ENCODE data around the gene TBRG4.
"Not testable (repeated sequence)": the region's sequence is repeated elsewhere in the genome, so short reads cannot be mapped to it uniquely, and the experiment has no call there.

Gene TBRG4

DNA sequence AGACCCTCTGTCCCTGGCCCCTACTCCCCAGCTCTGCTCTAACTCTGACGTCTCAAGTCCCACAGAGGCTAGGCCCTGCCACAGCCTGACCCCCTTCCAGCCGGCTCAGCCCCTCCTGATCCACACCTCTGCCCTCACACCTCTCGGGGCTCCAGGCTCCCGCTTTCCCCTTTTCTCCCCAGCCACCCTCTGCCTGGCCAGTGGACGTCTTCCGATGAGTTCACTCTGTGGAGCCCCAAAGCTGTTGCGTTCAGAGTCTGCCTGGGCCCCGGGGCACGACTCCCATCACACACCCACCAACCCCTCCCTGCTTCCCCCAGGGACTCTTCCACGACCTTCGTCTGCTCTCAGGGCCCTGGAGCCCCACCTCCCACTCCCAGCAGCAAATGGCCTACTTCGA lies 18.4 kb upstream of the TBRG4 start:
- no peaks in the 10 kb centered on the region for H3K4me1 Mint-ChIP-seq
- no peaks in the 10 kb centered on the region for H3K9me3 Mint-ChIP-seq
- no peaks in the 10 kb centered on the region for H3K27me3 Mint-ChIP-seq
- DNase-seq (no peak), ATAC-seq (no peak)
- peak overlapping the region; percentile 67 to 95 for H3K27ac Mint-ChIP-seq
- no peak overlapping the region for H3K4me3 Mint-ChIP-seq

DNA sequence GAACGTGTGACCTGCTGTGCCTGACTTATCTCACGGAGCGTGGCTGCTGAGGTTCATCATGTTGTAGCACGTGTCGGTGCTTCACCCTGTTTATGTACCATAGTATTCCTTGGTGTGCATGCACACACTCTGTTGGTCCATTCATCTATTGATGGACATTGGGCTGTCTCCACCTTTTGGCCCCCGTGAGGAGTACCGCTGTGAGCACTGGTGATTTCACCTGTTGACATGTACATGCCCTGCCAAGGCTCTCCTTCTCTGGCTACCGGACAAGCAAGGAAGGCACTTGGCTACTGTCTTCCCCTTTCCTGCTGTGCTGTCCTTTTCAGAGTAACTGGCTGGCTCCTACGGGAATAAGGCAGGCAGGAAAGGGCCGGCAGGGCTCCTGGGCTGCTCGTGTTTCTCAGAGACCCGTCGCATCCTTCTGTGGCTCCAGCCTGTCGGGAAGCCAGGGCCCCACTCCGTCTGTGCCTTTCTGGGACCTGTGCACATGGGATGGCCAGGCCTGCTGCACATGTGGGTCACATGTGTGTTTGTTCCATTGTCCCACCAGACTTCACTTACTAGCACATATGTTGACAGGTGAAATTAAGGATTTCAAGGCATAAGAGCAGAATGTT lies 17.8 kb upstream of the TBRG4 start:
- no peak for ATAC-seq
- H3K4me3 Mint-ChIP-seq = no peak overlapping the region
- no peaks in the 10 kb centered on the region for H3K4me1 Mint-ChIP-seq
- DNase-seq = no peak
- H3K27ac Mint-ChIP-seq = peak overlapping the region in 1 of 2 donors; percentile 57
- H3K9me3 Mint-ChIP-seq = no peaks in the 10 kb centered on the region
- H3K27me3 Mint-ChIP-seq = no peaks in the 10 kb centered on the region

DNA sequence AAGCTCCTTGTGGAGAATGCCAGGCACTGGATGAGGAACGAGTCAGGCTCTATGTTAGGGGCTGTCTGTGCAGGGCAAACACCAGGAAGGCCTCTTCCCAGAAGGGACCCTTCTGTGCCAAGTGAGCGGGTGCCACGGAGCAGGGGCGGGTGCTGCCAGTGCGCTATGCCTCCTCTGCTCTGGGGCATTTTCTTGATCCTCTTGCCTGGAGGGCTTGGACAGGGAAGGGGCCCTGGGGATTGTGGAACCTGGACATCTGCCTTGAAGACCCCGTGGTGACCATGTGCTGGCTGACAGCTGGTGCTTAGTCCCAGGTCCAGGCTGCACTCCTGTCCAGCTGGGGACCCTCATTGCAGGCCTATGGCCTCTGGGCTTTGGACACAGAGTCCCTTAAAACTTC lies 15.4 kb upstream of the TBRG4 start:
- ATAC-seq (no peak), DNase-seq (no peak)
- H3K27me3 Mint-ChIP-seq = no peaks in the 10 kb centered on the region
- H3K4me3 Mint-ChIP-seq = no peak overlapping the region
- H3K4me1 Mint-ChIP-seq = peaks cover 16% of the 10 kb centered on the region
- H3K9me3 Mint-ChIP-seq = no peaks in the 10 kb centered on the region
- no peak overlapping the region for H3K27ac Mint-ChIP-seq

DNA sequence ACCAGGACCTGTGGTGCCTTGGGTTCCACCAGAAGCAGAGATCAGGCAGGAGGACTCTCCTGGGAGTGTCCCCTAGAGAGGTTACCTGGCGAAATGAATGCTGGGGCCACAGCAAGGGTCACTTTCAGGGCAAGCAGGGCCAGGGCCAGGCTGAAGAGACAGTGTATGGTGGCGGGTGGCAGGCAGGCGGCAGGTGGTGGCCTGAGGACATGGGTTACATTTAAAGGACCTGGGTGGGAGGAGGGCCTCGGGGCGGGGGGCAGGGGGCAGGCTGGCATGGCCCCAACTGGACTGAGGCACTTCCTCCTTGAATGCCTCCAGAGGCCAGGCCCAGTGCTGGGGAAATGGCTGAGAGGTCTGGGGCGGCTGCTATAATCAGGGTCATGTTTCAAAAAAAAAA lies 14.7 kb upstream of the TBRG4 start:
- Mint-ChIP-seq H3K9me3 (no peaks in the 10 kb centered on the region), H3K27ac (no peak overlapping the region)

DNA sequence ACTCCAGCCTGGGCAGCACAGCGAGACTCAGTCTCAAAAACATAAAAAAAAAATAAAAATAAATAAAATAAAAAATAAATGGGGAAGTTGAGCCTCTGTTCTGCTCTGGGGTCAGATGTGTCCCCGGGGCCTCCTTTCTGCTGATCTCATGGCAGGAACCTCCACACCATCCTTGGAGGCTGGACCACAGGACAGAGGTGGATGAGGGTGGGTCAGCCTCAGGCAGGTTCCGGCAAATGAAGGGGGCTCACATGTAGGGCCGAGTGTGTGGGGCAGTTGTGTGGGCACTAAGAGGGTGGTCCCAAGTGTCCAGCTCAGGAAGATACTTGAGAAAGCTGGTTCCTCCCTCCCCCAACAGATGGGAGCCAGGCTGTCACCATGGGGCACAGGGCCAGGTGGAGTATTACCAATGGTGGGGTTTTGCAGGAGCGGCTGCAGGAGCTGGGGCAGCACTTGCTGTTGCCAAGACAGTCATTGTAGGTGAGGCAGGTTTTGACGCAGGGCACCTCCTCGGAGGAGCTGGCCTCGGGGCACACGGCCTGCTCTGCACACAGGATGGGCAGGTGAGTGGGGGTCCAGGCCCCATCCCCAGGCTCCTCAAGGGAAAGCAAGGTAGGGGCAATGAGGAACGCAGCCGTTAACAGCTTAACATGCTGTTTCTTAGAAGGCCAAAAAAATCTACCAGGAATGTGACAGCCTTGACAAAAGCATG lies 13.9 kb upstream of the TBRG4 start:
- H3K4me3 Mint-ChIP-seq = no peak overlapping the region
- peak overlapping the region in 1 of 2 donors; percentile 55 for H3K27ac Mint-ChIP-seq
- ATAC-seq = no peak
- no peaks in the 10 kb centered on the region for H3K9me3 Mint-ChIP-seq
- no peak for DNase-seq
- no peaks in the 10 kb centered on the region for H3K27me3 Mint-ChIP-seq
- peaks cover 16% of the 10 kb centered on the region for H3K4me1 Mint-ChIP-seq

More for the DNA sequence above, 14.7 kb upstream of the TBRG4 start:
- peaks cover 16% of the 10 kb centered on the region for H3K4me1 Mint-ChIP-seq
- DNase-seq (no peak), ATAC-seq (no peak)
- no peak overlapping the region for H3K4me3 Mint-ChIP-seq
- H3K27me3 Mint-ChIP-seq = no peaks in the 10 kb centered on the region

DNA sequence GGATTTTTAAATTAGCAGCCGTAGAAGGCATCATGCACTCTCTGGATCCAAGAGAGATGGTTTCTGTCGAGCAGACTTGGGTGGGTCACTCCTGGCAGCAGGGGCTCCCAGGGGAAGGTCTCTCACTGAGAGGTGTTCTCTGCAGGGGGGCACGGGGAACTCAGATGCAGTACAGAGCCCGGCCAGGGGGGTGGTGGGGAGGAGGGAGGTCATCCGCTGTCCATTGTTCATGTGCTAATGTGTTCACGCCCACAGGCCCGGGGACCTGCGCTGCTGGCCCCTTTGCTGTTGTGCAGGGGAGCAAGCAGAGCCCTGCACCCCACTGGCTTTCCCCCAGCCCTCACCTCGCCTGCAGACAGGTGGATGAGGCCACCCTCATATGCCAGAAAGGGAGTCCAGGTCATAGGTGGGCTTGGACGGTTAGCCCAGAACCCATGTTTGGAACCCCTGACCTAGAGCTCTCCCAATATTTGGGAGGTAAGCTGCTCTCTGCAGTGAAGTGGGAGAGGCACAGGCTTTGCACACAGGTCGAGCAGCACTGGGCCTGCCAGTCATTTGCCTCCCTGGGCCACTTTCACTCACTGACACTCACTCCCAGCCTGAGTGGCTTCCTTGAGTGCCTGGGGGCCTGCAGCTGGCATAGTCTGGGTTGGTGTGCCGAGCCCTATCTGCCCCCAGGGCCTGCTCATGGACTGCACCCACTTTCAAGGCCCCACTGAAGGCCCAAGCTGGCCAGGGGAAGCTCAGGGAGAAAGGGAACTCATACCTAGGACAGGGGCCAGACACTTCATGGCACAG lies 12.6 kb upstream of the TBRG4 start:
- DNase-seq (no peak), ATAC-seq (peak; percentile 34)
- Mint-ChIP-seq H3K4me3 (no peak overlapping the region), H3K27ac (no peak overlapping the region), H3K27me3 (no peaks in the 10 kb centered on the region), H3K9me3 (no peaks in the 10 kb centered on the region), H3K4me1 (peaks cover 16% of the 10 kb centered on the region)

DNA sequence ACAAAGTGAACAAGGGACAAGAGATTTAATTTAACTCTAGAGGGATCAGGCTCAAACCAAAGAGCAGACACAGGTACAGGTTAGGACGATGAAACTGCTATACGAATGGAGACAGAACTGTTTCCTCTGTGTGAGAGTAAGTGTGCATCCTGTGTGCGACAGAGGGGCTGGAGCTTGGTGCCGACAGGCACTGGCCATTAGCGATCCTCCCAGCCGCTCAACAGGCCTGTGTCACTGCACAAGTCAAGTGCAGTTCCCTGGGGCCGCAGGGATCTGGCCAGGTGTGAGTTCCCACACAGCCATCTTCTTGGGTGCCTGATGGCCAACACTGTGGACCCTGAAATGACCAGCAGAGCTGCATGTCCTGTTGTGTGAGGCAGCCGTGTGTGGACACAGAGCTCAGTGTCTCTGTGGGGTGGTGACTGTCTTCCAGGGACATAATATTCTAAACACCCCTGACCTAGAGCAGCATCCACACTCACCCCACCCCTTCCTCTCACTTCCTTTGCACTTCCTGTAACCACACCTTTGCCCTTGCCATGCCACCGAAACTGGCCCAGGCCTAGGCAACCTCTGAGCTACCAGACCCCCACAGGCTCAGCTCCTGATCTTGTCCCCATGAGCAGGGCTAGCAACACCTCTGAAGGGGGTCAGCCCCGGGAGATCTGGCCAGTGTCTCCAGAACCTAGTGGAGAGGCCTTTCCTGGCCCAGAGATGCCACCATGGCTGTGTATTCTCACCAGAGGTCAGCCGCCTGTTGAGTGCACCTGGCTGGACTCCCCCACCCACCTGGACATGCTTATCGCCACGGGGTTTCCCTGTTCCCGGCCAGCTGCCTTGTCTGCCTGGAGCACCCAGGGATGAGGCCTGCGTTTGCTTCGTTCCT lies 11.7 kb upstream of the TBRG4 start:
- Mint-ChIP-seq H3K27me3 (no peaks in the 10 kb centered on the region), H3K4me3 (no peak overlapping the region), H3K9me3 (no peaks in the 10 kb centered on the region), H3K27ac (peak overlapping the region; percentile 96 to 97), H3K4me1 (peaks cover 23% of the 10 kb centered on the region)
- ATAC-seq (peak; percentile 21), DNase-seq (no peak)

DNA sequence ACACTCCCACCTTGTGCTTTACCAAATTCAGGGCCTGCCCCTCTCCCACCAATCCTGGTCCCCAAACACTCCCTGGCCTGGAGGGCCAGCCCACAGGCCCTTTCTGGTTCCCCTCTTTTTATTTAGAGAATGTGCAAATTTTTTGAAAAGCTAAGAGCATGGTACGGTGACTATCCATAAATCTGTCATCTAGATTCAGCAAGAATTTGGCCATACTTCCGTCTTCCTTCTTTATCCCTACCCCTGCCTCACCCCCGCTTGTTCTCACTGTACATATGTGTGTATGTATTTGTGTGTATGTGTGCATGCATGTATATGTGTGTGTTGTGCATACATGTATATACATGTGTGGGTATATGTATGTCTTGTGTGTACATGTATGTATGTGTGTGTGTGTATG lies 8.1 kb upstream of the TBRG4 start:
- H3K27me3 Mint-ChIP-seq = peaks cover under 1% of the 10 kb centered on the region
- ATAC-seq = peak; percentile 3
- peak overlapping the region in 1 of 2 donors; percentile 12 for H3K27ac Mint-ChIP-seq
- no peaks in the 10 kb centered on the region for H3K9me3 Mint-ChIP-seq
- peaks cover 24% of the 10 kb centered on the region for H3K4me1 Mint-ChIP-seq
- no peak for DNase-seq
- no peak overlapping the region for H3K4me3 Mint-ChIP-seq

DNA sequence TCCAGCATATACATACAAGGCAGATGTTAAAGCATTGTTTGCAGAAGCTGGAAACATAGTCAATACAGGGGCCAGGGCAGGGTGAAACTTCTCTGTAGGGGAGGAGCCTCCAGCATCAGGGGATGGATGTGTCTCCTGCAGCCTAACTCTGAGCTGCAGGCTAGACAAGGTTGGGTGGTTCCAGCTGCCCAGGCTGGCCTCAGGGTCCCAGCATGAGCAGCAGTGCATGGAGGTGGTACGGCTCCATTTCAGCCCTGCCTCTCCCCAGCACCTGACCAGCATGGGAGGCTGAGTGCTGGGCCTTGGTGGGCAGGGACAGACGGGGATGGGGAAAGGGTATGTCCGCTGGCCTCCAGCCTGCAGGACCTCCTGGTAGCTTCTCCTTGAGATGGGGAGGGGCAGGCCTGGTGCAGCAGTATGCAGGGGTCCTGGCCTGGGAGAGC lies 7.4 kb upstream of the TBRG4 start:
- H3K9me3 Mint-ChIP-seq = no peaks in the 10 kb centered on the region
- peaks cover 24% of the 10 kb centered on the region for H3K4me1 Mint-ChIP-seq
- peaks cover 5% of the 10 kb centered on the region for H3K27me3 Mint-ChIP-seq
- no peak overlapping the region for H3K27ac Mint-ChIP-seq
- peak; percentile 27 for ATAC-seq
- no peak overlapping the region for H3K4me3 Mint-ChIP-seq
- DNase-seq = no peak

DNA sequence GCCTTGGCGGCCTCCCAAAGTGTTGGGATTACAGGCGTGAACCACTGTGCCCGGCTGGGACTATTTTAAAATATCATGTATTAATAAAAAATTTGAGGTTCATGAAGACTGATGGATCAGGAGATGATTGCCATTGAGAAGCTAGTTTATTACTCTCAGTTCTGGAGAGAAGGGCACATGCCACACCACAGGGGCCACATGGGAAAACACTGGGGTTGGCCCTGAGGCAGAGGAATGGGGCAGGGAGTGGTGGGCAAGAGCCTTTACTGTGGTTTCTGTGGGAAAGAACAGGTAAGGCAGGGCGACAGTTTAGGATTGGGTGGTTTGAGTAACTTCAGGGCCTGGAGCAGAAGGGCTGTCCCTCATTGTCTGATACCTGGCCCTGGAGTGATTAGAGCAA lies 6.8 kb upstream of the TBRG4 start:
- ATAC-seq (no peak), DNase-seq (no peak)
- no peaks in the 10 kb centered on the region for H3K9me3 Mint-ChIP-seq
- peak overlapping the region in 1 of 2 donors; percentile 86 for H3K27ac Mint-ChIP-seq
- H3K27me3 Mint-ChIP-seq = peaks cover 5% of the 10 kb centered on the region
- H3K4me1 Mint-ChIP-seq = peaks cover 18% of the 10 kb centered on the region
- H3K4me3 Mint-ChIP-seq = no peak overlapping the region

DNA sequence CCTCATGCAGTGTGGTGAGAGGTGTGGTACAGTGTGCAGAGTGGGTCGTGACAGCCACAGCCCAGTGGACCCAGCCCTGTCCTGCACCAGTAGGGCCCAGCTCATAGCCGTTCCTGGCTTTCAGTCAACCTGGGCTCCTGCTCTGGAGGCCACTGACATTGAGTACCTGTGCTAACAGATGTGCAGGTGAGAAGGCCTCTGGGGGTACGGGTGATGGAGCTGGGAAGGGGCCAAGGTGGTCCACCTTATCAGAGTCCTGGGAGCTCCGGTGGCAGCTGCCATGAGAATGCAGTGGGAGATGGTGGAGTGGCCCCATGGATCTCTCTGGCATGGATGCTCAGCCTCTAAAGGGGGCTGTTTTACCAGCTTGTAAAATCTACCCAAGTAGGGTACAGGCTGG lies 6.1 kb upstream of the TBRG4 start:
- H3K4me1 Mint-ChIP-seq = peaks cover 17% of the 10 kb centered on the region
- H3K9me3 Mint-ChIP-seq = no peaks in the 10 kb centered on the region
- H3K27ac Mint-ChIP-seq = no peak overlapping the region
- DNase-seq (no peak), ATAC-seq (no peak)
- H3K27me3 Mint-ChIP-seq = peaks cover 5% of the 10 kb centered on the region
- H3K4me3 Mint-ChIP-seq = no peak overlapping the region

DNA sequence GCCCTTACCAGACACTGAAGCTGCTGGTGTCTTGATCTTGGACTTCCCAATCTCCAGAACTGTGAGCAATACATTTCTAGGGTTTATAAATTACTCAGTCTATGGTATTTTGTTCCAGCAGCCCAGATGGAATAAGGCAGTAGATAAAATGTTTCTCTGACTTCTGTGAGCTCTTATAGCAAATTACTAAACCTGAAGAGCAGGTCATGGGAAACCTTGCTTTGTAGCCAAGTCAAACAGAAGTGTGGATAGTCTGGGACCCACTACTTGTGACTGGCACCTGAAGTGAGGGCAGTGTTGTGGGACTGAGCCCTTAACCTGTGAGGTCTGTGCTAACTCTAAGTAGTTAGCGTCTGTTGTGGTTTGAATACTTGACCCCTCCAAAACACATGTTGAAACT lies 4.6 kb upstream of the TBRG4 start:
- Mint-ChIP-seq H3K4me3 (no peak overlapping the region), H3K27ac (peak overlapping the region in 1 of 2 donors; percentile 85), H3K4me1 (peaks cover 27% of the 10 kb centered on the region), H3K9me3 (no peaks in the 10 kb centered on the region), H3K27me3 (peaks cover 5% of the 10 kb centered on the region)
- no peak for DNase-seq
- ATAC-seq = no peak

DNA sequence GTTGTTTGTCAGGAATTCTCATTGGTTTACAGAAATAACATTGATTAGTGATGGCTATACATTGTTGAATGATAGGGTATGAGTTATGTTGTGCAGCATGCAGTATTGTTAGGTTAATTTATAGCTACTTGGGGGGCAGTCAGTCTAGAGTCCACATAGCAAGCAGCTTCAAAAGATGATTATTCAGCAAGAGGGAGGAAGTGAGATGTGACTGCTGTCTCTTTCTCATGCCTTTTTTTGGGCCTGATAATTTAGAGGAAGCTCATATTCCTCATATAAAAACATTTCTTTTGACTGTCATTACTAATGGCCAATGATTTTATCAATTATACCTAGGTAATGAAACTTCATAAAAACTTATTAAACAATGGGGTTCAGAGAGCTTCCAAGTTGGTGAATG lies 3.4 kb upstream of the TBRG4 start:
- Mint-ChIP-seq H3K4me1 (peaks cover 32% of the 10 kb centered on the region), H3K27me3 (peaks cover 5% of the 10 kb centered on the region), H3K27ac (no peak overlapping the region), H3K9me3 (no peaks in the 10 kb centered on the region), H3K4me3 (no peak overlapping the region)
- no peak for DNase-seq
- ATAC-seq = no peak

DNA sequence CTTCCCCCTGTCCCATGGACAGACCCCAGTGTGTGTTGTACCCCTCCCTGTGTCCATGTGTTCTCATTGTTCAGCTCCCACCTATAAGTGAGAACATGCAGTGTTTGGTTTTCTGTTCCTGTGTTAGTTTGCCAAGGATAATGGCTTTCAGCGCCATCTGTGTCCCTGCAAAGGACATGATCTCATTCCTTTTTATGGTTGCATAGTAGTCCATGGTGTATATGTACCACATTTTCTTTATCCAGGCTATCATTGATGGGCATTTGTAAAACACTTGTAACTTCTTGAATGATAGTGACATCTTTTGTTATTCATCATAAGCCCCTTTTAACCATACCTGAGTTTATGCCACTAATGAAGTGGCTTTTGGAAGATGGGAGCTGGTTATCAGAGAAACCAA lies 2.8 kb upstream of the TBRG4 start:
- ATAC-seq, H3K9me3 Mint-ChIP-seq, DNase-seq, H3K27ac Mint-ChIP-seq, H3K4me3 Mint-ChIP-seq, H3K27me3 Mint-ChIP-seq: not testable (repeated sequence)
- H3K4me1 Mint-ChIP-seq = peaks cover 36% of the 10 kb centered on the region

DNA sequence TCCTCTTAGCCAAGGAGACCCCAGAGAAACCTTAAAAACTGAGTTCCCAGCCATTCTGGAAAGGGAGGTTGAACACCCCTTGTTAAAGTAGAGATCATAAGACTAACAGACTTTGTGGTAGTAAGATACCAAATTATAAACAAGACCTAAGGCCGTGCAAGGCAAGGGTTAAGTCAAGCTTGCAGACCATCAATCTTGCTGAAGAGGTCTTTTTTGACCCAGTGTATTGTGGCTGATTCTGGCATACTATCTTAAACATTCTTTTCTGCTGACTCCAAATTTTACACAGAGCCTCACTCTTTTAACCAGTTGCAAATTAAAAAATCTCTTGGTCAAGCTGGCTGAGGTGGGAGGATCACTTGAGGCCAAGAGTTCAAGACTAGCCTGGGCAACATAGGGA lies 1.2 kb upstream of the TBRG4 start:
- ATAC-seq = no peak
- peaks cover 44% of the 10 kb centered on the region for H3K4me1 Mint-ChIP-seq
- H3K27ac Mint-ChIP-seq = peak overlapping the region in 1 of 2 donors; percentile 75
- H3K9me3 Mint-ChIP-seq = no peaks in the 10 kb centered on the region
- no peak for DNase-seq
- peak overlapping the region; percentile 94 to 95 for H3K4me3 Mint-ChIP-seq
- peaks cover 5% of the 10 kb centered on the region for H3K27me3 Mint-ChIP-seq
